GM12878 (cell line): ENCODE measurements around the gene ZBTB38. TPM values are rescaled to one million over a fixed set of nuclear protein-coding genes. Genes with fewer than 3 reads are reported as not detected.
A peak's percentile ranks its signal among the peaks of the same experiment; 100 is the strongest.

Experiments used
- ATAC-seq: fragments of 200-7000 bp; cut with Tn5 transposase; 3 replicates; pipeline ENCODE4 v1.9.1; 2020; ENCODE audit warnings: mild to moderate bottlenecking, moderate library complexity
- BruUV-seq: library from RNA; stranded (reverse); fragments of 400-500 nt; replicated peaks from 2 replicates; lab custom pipeline; 2021; lab: Mats Ljungman, UMichigan
- CTCF ChIA-PET: fragments of 300-600 bp; sonication (Branson Sonifier 250); formaldehyde crosslinking; extraction: SDS; loops from one replicate; lab custom pipeline; 2021; ENCODE audit warnings: inconsistent platforms; lab: Yijun Ruan, JAX
- POLR2A ChIA-PET: fragments of 350-600 bp; formaldehyde crosslinking; extraction: SDS; loops from one replicate; lab custom pipeline; 2021; ENCODE audit warnings: inconsistent platforms; lab: Charles Lee
- RAD21 ChIA-PET: fragments of 300-600 bp; sonication (Branson Sonifier 250); formaldehyde crosslinking; loops from one replicate; lab custom pipeline; 2023; ENCODE audit warnings: antibody characterized with exemption; ENCODE audit not compliant: unreplicated experiment; lab: Charles Lee
- SMC1A ChIA-PET: fragments of 300-600 bp; sonication (Branson Sonifier 250); formaldehyde crosslinking; loops from one replicate; lab custom pipeline; 2023; ENCODE audit not compliant: unreplicated experiment, uncharacterized antibody; lab: Charles Lee
- DNase-seq: peaks from one replicate; pipeline ENCODE4 v3.0.0-alpha.2; 2011; ENCODE audit warnings: low read depth, low spot score
- FAIRE-seq: peaks from 3 replicates; lab custom pipeline; 2011; peaks lifted over from hg19 to GRCh38; lab: Jason Lieb, UNC
- H2AFZ ChIP-seq: 2 replicates; pipeline ENCODE4 v1.6.0; 2011; ENCODE audit warnings: low read depth, low read length, control low read depth; ENCODE audit not compliant: control insufficient read depth
- H3K27ac ChIP-seq: 2 replicates; pipeline ENCODE4 v1.5.1; 2011; ENCODE audit warnings: control low read depth; ENCODE audit not compliant: control insufficient read depth, insufficient read depth
- H3K27me3 ChIP-seq, 2 experiments: replicated peaks in 1 of 2; 2 replicates each; pipeline versions ENCODE4 v1.6.0 to v1.6.1; 2011; ENCODE audit warnings: low read length in 1 of 2; ENCODE audit not compliant: control insufficient read depth in 2 of 2, insufficient read depth in 2 of 2
- H3K36me3 ChIP-seq, 2 experiments: 2 replicates each; pipeline ENCODE4 v1.5.1; 2011; ENCODE audit warnings: low read length in 1 of 2; ENCODE audit not compliant: control insufficient read depth in 2 of 2, insufficient read depth in 2 of 2
- H3K4me1 ChIP-seq: 2 replicates; pipeline ENCODE4 v1.6.1; 2011; ENCODE audit warnings: mild to moderate bottlenecking, low read length, moderate library complexity, mixed read lengths; ENCODE audit not compliant: control insufficient read depth, insufficient read depth
- H3K4me2 ChIP-seq: 2 replicates; pipeline ENCODE4 v1.6.0; 2011; ENCODE audit warnings: control low read depth; ENCODE audit not compliant: control insufficient read depth, insufficient read depth
- H3K4me3 ChIP-seq: fragments of 200-600 bp; sonication (generic); 2 replicates; pipeline ENCODE4 v1.5.1; 2016
- H3K79me2 ChIP-seq: 2 replicates; pipeline ENCODE4 v1.6.0; 2011; ENCODE audit warnings: low read length; ENCODE audit not compliant: control insufficient read depth, insufficient read depth
- H3K9ac ChIP-seq: 2 replicates; pipeline ENCODE4 v1.8.0; 2011; ENCODE audit warnings: low read length, control low read depth, mixed read lengths; ENCODE audit not compliant: control insufficient read depth, insufficient read depth
- H3K9me3 ChIP-seq: replicated peaks from 3 replicates; pipeline ENCODE4 v1.5.1; 2011; ENCODE audit warnings: mild to moderate bottlenecking, low read length; ENCODE audit not compliant: control insufficient read depth, insufficient read depth
- H4K20me1 ChIP-seq: 2 replicates; pipeline ENCODE4 v1.6.0; 2011; ENCODE audit not compliant: control insufficient read depth, insufficient read depth
- BACH1 ChIP-seq: fragments of 450-650 bp; IDR thresholded peaks from 2 replicates; pipeline ENCODE4 v1.6.1; 2017; ENCODE audit warnings: mild to moderate bottlenecking, borderline replicate concordance
- CHD2 ChIP-seq: IDR thresholded peaks from 2 replicates; pipeline ENCODE4 v1.6.1; 2011; ENCODE audit warnings: low read depth, low read length, improper control_type of control experiment, borderline replicate concordance
- HDAC6 ChIP-seq: fragments of 200-600 bp; sonication (generic); IDR thresholded peaks from one replicate; pipeline ENCODE4 v1.8.0; 2017; ENCODE audit warnings: antibody characterized with exemption; ENCODE audit not compliant: unreplicated experiment
- NFYA ChIP-seq: IDR thresholded peaks from 2 replicates; pipeline ENCODE4 v1.6.1; 2011; ENCODE audit warnings: low read depth, mild to moderate bottlenecking, low read length, improper control_type of control experiment, borderline replicate concordance
- NR2C2 ChIP-seq: IDR thresholded peaks from 2 replicates; pipeline ENCODE4 v1.6.1; 2011; ENCODE audit warnings: borderline replicate concordance, low read depth; ENCODE audit not compliant: control insufficient read depth, insufficient read length
- POLR2AphosphoS2 ChIP-seq: IDR thresholded peaks from 2 replicates; pipeline ENCODE4 v1.6.1; 2011; ENCODE audit warnings: low read depth, mild to moderate bottlenecking, low read length, improper control_type of control experiment, moderate library complexity
- RAD51 ChIP-seq: fragments of 450-650 bp; IDR thresholded peaks from 2 replicates; pipeline ENCODE4 v1.6.1; 2016; ENCODE audit warnings: moderate library complexity, mild to moderate bottlenecking, inconsistent platforms
- WRNIP1 ChIP-seq: IDR thresholded peaks from 2 replicates; pipeline ENCODE4 v1.6.1; 2011; ENCODE audit warnings: low read depth, low read length, improper control_type of control experiment, borderline replicate concordance
- YBX1 ChIP-seq: fragments of 450-650 bp; IDR thresholded peaks from 2 replicates; pipeline ENCODE4 v1.6.1; 2016; ENCODE audit warnings: antibody characterized with exemption
- ZZZ3 ChIP-seq: IDR thresholded peaks from 2 replicates; pipeline ENCODE4 v1.6.1; 2011; ENCODE audit warnings: low read depth; ENCODE audit not compliant: control insufficient read depth, insufficient read length
- WGBS: methylation state at CpG from one replicate; pipeline ENCODE4 v1.1.6; 2016; ENCODE audit warnings: low lambda C conversion rate; ENCODE audit not compliant: insufficient replicate concordance, insufficient coverage; ENCODE audit errors: missing lambda C conversion rate; 5-methylcytosine and 5-hydroxymethylcytosine counted together
- in situ Hi-C: fragments of 300-500 bp; cut with MboI; formaldehyde crosslinking; loops from 9 replicates; pipeline ENCODE4 v1.14.3; 2018; ENCODE audit warnings: mixed read lengths
- intact Hi-C: fragments of 100-400 bp; cut with micrococcal nuclease; formaldehyde crosslinking; loops from one replicate; pipeline ENCODE4 v1.14.2; 2022; ENCODE audit not compliant: unreplicated experiment
- polyA plus RNA-seq, 11 experiments: library from polyadenylated mRNA; depleted of rRNA in 4 of 11; unstranded in 6 of 11; stranded (reverse) in 5 of 11; fragments of >200 nt; fragmentation: Nextera tagmentation in 4 of 11; fragmentation: Illumina TruSeq in 1 of 11; extraction: Ambion mirVana in 4 of 11; extraction: Trizol in 1 of 11; gene quantifications; 1 replicate in 1 of 11; 2 replicates in 10 of 11; pipeline versions ENCODE4 v1.2.1 to v1.2.3, GENCODE V29; 2011 to 2016; ENCODE audit warnings: inconsistent platforms in 2 of 11, missing spikeins in 2 of 11, low read depth in 1 of 11
- total RNA-seq, 4 experiments: library from RNA; depleted of rRNA in 3 of 4; stranded (reverse); fragments of >200 nt in 3 of 4; fragmentation: Illumina TruSeq in 1 of 4; extraction: Trizol in 1 of 4; gene quantifications; 2 replicates each; pipeline versions ENCODE4 v1.2.1 to v1.2.3, GENCODE V29; 2013 to 2021
- TF ChIP-seq, protein P1 (sequence below): IDR thresholded peaks from 2 replicates; pipeline ENCODE4 v1.6.1; 2011; ENCODE audit warnings: low read depth, mild to moderate bottlenecking, low read length, moderate library complexity, borderline replicate concordance; ENCODE audit errors: extremely low read depth
- TF ChIP-seq, protein P2 (sequence below): IDR thresholded peaks from 2 replicates; pipeline ENCODE4 v1.6.1; 2012; ENCODE audit warnings: low read depth, low read length, improper control_type of control experiment
- TF ChIP-seq, protein P3 (sequence below): fragments of 450-650 bp; IDR thresholded peaks from 2 replicates; pipeline ENCODE4 v1.6.1; 2018; ENCODE audit warnings: borderline replicate concordance, mild to moderate bottlenecking; ENCODE audit not compliant: partially characterized antibody

ZBTB38 gene
- total and polyA plus RNA-seq, 10 of the 15 experiments (the other 5 are each of a cell fraction or from before 2014, with no cell fraction given): 34.2 to 115 (median 88.6) TPM

GRCh38 chr3:141346007-141346406, 22.3 kb upstream of the ZBTB38 start:
- ChIA-PET RAD21 (interaction anchor here (0.7 to 2.8 kb wide), 12 partner anchors 9 to 108 kb away, joined by 3 to 20 read pairs (median 6); no protein-coding TSS in a partner anchor), SMC1A (interaction anchor here (0.8 to 3.3 kb wide), 15 partner anchors 9 to 109 kb away, joined by 3 to 41 read pairs (median 9); no protein-coding TSS in a partner anchor), POLR2A (interaction anchor here (0.5 to 2.8 kb wide), 14 partner anchors 9 to 392 kb away, joined by 3 to 20 read pairs (median 4); partner anchors contain the start of gene RNF7), CTCF (interaction anchor here (0.6 to 6.4 kb wide), 14 partner anchors 9 to 216 kb away, joined by 3 to 61 read pairs (median 6); no protein-coding TSS in a partner anchor)
- Histone ChIP-seq H3K4me1 (peaks cover 12% of the 10 kb centered on the region; the same call in 1 of the 2 replicates), H4K20me1 (no peaks in the 10 kb centered on the region), H3K9me3 (no peaks in the 10 kb centered on the region), H3K4me3 (no peak overlapping the region), H3K27me3 (no peaks in the 10 kb centered on the region), H3K27ac (no peak overlapping the region), H3K36me3 (no peaks in the 10 kb centered on the region), H2AFZ (peak overlapping the region; percentile 45), H3K79me2 (no peaks in the 10 kb centered on the region), H3K4me2 (no peak overlapping the region), H3K9ac (no peak overlapping the region)
- in situ Hi-C loops: no loop called here
- 19% methylated on average over 4 of the region's 4 CpGs for whole genome bisulfite sequencing
- DNase-seq (no peak), ATAC-seq (peak; percentile 63), FAIRE-seq (no peak)
- intact Hi-C loops: no loop called here
- no TSS peak for BruUV-seq
- no peak for TF ChIP-seq NFYA
- no peak for TF ChIP-seq YBX1

DNA sequence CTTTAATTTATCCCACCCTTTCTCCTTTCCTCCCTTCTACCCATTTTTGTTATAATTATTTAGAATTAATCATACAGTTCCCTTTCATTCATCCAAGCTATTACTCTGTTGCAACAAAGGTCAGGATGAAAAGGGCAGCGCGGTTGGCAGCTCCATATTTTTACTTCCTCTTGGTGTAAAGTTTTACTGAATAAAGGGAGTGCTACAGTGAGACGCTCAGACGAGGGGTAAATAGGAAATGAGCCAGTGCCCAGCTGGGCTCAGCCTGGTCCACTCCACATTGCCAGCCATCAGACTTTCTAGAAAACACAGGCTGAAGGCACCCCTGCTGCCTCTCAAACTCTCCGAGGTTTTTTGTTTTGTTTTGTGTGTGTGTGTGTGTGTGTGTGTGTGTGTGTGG, 21.9 kb upstream of the ZBTB38 start:
- no peaks in the 10 kb centered on the region for H3K36me3 ChIP-seq
- no peaks in the 10 kb centered on the region for H4K20me1 ChIP-seq
- no TSS peak for BruUV-seq
- DNase-seq (no peak), ATAC-seq (peak; percentile 50), FAIRE-seq (no peak)
- SMC1A ChIA-PET: interaction anchor here (0.8 to 3.3 kb wide), 14 partner anchors 9 to 106 kb away, joined by 3 to 41 read pairs (median 9); no protein-coding TSS in a partner anchor
- H3K9me3 ChIP-seq: no peaks in the 10 kb centered on the region
- peaks cover 12% of the 10 kb centered on the region; the same call in 1 of the 2 replicates for H3K4me1 ChIP-seq
- in situ Hi-C loops (no loop called here), intact Hi-C loops (no loop called here)
- RAD21 ChIA-PET: interaction anchor here (0.7 to 2.8 kb wide), 10 partner anchors 10 to 106 kb away, joined by 3 to 20 read pairs (median 6); no protein-coding TSS in a partner anchor
- H2AFZ ChIP-seq: peak overlapping the region; percentile 45
- H3K4me3 ChIP-seq: no peak overlapping the region
- 48% methylated on average over 5 of the region's 5 CpGs for WGBS
- no peak overlapping the region for H3K9ac ChIP-seq
- H3K4me2 ChIP-seq: peak overlapping the region; percentile 29
- H3K27ac ChIP-seq: no peak overlapping the region
- no peaks in the 10 kb centered on the region for H3K79me2 ChIP-seq
- H3K27me3 ChIP-seq: no peaks in the 10 kb centered on the region
- CTCF ChIA-PET: interaction anchor here (0.6 to 6.4 kb wide), 12 partner anchors 9 to 216 kb away, joined by 3 to 61 read pairs (median 6); no protein-coding TSS in a partner anchor
- POLR2A ChIA-PET: interaction anchor here (0.6 to 2.8 kb wide), 10 partner anchors 10 to 392 kb away, joined by 3 to 20 read pairs (median 6); partner anchors contain the start of gene RNF7
- TF ChIP-seq RAD51 (no peak), HDAC6 (no peak), BACH1 (no peak), NR2C2 (no peak), CHD2 (no peak), POLR2AphosphoS2 (no peak), ZZZ3 (no peak), WRNIP1 (no peak)
- TF ChIP-seq, protein P1, sequence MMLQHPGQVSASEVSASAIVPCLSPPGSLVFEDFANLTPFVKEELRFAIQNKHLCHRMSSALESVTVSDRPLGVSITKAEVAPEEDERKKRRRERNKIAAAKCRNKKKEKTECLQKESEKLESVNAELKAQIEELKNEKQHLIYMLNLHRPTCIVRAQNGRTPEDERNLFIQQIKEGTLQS: no peak
- TF ChIP-seq, protein P2, sequence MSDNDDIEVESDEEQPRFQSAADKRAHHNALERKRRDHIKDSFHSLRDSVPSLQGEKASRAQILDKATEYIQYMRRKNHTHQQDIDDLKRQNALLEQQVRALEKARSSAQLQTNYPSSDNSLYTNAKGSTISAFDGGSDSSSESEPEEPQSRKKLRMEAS: peak; percentile 34; the same call in 1 of the 2 replicates
- TF ChIP-seq, protein P3, sequence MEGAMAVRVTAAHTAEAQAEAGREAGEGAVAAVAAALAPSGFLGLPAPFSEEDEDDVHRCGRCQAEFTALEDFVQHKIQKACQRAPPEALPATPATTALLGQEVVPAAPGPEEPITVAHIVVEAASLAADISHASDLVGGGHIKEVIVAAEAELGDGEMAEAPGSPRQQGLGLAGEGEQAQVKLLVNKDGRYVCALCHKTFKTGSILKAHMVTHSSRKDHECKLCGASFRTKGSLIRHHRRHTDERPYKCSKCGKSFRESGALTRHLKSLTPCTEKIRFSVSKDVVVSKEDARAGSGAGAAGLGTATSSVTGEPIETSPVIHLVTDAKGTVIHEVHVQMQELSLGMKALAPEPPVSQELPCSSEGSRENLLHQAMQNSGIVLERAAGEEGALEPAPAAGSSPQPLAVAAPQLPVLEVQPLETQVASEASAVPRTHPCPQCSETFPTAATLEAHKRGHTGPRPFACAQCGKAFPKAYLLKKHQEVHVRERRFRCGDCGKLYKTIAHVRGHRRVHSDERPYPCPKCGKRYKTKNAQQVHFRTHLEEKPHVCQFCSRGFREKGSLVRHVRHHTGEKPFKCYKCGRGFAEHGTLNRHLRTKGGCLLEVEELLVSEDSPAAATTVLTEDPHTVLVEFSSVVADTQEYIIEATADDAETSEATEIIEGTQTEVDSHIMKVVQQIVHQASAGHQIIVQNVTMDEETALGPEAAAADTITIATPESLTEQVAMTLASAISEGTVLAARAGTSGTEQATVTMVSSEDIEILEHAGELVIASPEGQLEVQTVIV: no peak
